Measurements from ENCODE around the gene STAT5A. TPM values are rescaled to one million over a fixed set of nuclear protein-coding genes. Genes with fewer than 3 reads are reported as not detected.

The STAT5A gene
- total RNA-seq, 1 experiment from 2014 or later: 6.4 TPM

DNA sequence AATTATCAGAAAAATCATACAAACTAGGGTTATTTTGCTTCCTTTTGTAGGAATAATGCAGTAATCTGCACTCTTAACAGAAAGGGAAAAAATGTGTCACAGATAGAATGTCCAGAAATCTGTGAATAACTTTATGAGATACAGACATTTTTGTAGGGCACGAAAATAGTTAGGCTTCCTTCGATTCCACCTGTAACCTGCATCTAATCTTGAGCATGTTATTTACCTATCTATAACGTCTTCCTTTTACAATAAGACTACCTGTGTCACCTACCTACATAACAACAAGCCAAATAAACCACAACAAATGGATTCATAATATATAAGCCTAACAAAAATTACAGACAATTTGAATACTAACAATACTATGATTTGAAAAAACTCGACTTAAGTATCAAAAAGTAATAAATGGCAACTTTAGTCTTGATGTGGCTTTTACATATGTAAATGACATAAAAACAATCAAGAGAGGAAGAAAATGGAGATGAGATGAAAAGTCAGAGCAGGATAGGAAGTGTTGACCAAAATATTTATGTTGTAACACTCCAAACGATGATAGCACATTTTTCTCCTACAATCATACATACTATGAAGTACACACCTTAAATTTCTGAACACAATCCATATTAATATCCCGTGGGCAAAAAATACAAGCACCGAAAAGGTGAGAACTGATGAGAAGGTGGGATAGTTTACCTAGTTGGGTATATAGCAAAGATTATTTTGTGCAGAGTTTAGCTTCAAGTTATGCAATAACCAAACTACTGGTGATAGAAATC is 14.6 kb upstream of the STAT5A start:
- Histone ChIP-seq H2BK5ac (ENCODE audit: insufficient read length, low read length) (no peak overlapping the region), H4K91ac (ENCODE audit: insufficient read length, low read depth, low read length) (no peak overlapping the region), H3K56ac (ENCODE audit: insufficient read length, low read depth, low read length) (no peak overlapping the region), H2BK15ac (ENCODE audit: low read depth, low read length) (no peak overlapping the region), H4K8ac (replicated peaks; ENCODE audit: insufficient read length, low read depth, low read length) (no peak overlapping the region), H3K4ac (ENCODE audit: low read depth, low read length) (no peak overlapping the region), H2BK20ac (ENCODE audit: low read depth, low read length, poor library complexity, severe bottlenecking) (no peak overlapping the region), H2AFZ (ENCODE audit: low read length) (no peak overlapping the region), H3K79me1 (ENCODE audit: insufficient read depth, low read depth, low read length, poor library complexity, severe bottlenecking) (peaks cover 3% of the 10 kb centered on the region), H3K27me3 (ENCODE audit: insufficient read depth, low read length) (no peaks in the 10 kb centered on the region), H3K23ac (ENCODE audit: insufficient read length, low read depth, low read length) (no peak overlapping the region), H2BK120ac (ENCODE audit: low read depth, low read length, poor library complexity, severe bottlenecking) (no peak overlapping the region), H4K20me1 (ENCODE audit: control insufficient read depth, insufficient read depth, insufficient read length) (no peaks in the 10 kb centered on the region), H2AK5ac (ENCODE audit: insufficient read length, low read length) (no peak overlapping the region), H3K79me2 (ENCODE audit: insufficient read depth, low read length) (peaks cover 4% of the 10 kb centered on the region; the same call in 1 of the 2 replicates), H2BK12ac (ENCODE audit: insufficient read length, low read depth, low read length) (no peak overlapping the region), H3K14ac (ENCODE audit: insufficient read depth, low read length) (no peak overlapping the region), H3K23me2 (ENCODE audit: insufficient read length, low read depth, low read length, poor library complexity, severe bottlenecking) (peaks cover 12% of the 10 kb centered on the region), H3K9ac (ENCODE audit: extremely low read depth, insufficient read length, low read length) (no peak overlapping the region), H3K27ac (ENCODE audit: insufficient read length, low read depth, low read length) (no peak overlapping the region), H4K5ac (ENCODE audit: insufficient read length, low read depth, low read length) (no peak overlapping the region), H3K18ac (ENCODE audit: insufficient read length, low read depth, low read length) (no peak overlapping the region), H3K4me1 (ENCODE audit: insufficient read depth, low read length) (peaks cover 9% of the 10 kb centered on the region), H3K4me2 (ENCODE audit: insufficient read depth, insufficient read length, low read length) (no peak overlapping the region), H3K9me3 (ENCODE audit: control insufficient read depth, low read depth, low read length) (no peaks in the 10 kb centered on the region), H3T11ph (ENCODE audit: low read length) (no peak overlapping the region)
- no CpG with 5 or more reads among the region's 7 CpGs for WGBS (ENCODE audit: extremely low coverage, insufficient read length, low lambda C conversion rate)
- Mint-ChIP-seq H3K4me1 (peaks cover 44 to 47% of the 10 kb centered on the region in 2 experiments), H3K9me3 (no peaks in the 10 kb centered on the region; a peak in 1 of 5 replicates), H3K27me3 (ENCODE audit: low read depth) (peaks cover 4% of the 10 kb centered on the region), H3K4me3 (peak overlapping the region; percentile 9 to 34; a peak in 4 of 5 replicates), H3K36me3 (ENCODE audit: insufficient read depth in 1 of 3, low read depth in 3 of 3) (no peaks in the 10 kb centered on the region; a peak in 2 of 7 replicates), H3K27ac (no peak overlapping the region)
- TF ChIP-seq CTCF (conservative IDR thresholded peaks at IDR 0.05): no peak
- no peak for DNase-seq
